ENCODE results near the gene PTCD1. TPM values are rescaled to one million over a fixed set of nuclear protein-coding genes. Genes with fewer than 3 reads are reported as not detected.

The PTCD1 gene
- total and polyA plus RNA-seq, 7 donors, result 2.7 to 9.2 (median 5.0) TPM

DNA sequence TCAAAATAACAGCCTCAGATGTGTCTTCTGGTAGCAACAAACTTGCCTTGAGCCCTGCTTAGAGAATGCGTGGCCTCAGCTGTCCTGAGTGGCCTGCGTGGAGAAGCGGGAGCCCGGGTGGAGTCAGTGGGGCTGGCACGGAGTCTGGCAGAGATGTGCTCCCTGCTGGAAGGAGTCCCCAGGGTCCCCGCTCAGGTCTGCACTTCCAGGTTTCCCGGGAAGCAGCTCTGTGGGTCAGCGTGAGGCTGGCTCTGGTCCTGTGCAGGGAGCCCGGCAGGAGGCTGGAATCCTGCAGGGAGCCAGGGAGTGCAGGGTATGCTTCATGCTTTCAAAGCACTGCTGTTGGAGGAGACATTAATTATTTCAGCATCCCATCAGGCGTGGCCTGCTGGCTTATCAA lies 10.3 kb upstream of the PTCD1 start:
- intact Hi-C loops (cut with DNase I), result no loop called here
- H3K27me3 ChIP-seq (ENCODE audit: insufficient read depth in 3 of 3, low read length in 2 of 3), result no peaks in the 10 kb centered on the region
- WGBS, 3 donors, result 87 to 88% (median 88%) methylated on average over 10 of the region's 10 CpGs
- TF ChIP-seq, protein P1, sequence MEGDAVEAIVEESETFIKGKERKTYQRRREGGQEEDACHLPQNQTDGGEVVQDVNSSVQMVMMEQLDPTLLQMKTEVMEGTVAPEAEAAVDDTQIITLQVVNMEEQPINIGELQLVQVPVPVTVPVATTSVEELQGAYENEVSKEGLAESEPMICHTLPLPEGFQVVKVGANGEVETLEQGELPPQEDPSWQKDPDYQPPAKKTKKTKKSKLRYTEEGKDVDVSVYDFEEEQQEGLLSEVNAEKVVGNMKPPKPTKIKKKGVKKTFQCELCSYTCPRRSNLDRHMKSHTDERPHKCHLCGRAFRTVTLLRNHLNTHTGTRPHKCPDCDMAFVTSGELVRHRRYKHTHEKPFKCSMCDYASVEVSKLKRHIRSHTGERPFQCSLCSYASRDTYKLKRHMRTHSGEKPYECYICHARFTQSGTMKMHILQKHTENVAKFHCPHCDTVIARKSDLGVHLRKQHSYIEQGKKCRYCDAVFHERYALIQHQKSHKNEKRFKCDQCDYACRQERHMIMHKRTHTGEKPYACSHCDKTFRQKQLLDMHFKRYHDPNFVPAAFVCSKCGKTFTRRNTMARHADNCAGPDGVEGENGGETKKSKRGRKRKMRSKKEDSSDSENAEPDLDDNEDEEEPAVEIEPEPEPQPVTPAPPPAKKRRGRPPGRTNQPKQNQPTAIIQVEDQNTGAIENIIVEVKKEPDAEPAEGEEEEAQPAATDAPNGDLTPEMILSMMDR (IDR thresholded peaks at IDR 0.05), result no peak
- no peak overlapping the region for H3K4me3 ChIP-seq
- no peak overlapping the region for H3K27ac ChIP-seq
- H3K36me3 ChIP-seq (ENCODE audit: insufficient read depth in 1 of 2, low read depth in 1 of 2), result peaks cover 10 to 99% of the 10 kb centered on the region in 2 donors
- ATAC-seq (no peak), DNase-seq (no peak)
- H3K4me1 ChIP-seq, result no peaks in the 10 kb centered on the region
- H3K9me3 ChIP-seq, result no peaks in the 10 kb centered on the region

DNA sequence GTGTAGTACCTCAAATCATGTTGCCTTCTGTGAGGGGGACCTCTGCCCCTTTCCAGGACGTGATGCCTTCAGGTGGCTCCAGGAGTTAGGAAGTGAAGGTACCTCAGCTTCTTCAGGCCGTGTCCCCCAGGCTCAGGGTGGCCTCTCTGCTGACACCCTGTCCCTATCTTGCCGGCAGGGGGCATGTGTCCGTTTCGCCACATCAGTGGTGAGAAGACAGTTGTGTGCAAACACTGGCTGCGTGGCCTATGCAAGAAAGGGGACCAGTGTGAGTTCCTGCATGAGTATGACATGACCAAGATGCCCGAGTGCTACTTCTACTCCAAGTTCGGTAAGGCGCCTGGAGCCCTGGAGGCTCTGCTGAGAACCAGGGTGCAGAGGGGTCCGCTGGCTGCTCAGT lies 9.3 kb upstream of the PTCD1 start:
- ATAC-seq, result no peak
- H3K9me3 ChIP-seq, result no peaks in the 10 kb centered on the region
- H3K4me1 ChIP-seq, result peaks cover 3% of the 10 kb centered on the region
- H3K36me3 ChIP-seq (ENCODE audit: insufficient read depth in 1 of 2, low read depth in 1 of 2), result peaks cover 10 to 99% of the 10 kb centered on the region in 2 donors
- WGBS, 3 donors, result 85 to 93% (median 88%) methylated on average over 10 of the region's 10 CpGs
- DNase-seq, result no peak
- H3K4me3 ChIP-seq, result no peak overlapping the region
- H3K27ac ChIP-seq, result no peak overlapping the region
- intact Hi-C loops (cut with DNase I), result no loop called here
- TF ChIP-seq, protein P1 (IDR thresholded peaks at IDR 0.05), result no peak
- H3K27me3 ChIP-seq (ENCODE audit: insufficient read depth in 3 of 3, low read length in 2 of 3), result no peaks in the 10 kb centered on the region

DNA sequence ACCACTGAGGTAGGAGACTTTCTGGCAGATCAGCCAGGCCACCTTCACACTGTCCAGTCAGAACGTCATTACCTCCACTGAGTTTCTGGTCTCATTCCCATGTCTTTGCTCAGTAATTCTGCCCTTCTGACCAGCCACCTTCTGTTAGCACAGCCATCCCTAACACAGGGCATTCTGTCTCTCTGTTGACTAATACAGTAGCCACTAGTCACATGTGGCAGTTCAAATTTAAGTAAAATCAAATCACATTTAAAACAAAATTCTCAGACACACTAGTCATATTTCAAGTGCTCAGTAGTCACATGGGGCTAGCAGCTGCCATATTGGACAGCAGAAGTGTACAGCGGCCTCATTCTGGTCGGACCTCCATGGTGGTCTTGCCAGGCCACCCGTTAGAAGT lies 7.5 kb upstream of the PTCD1 start:
- H3K9me3 ChIP-seq, result no peaks in the 10 kb centered on the region
- H3K4me3 ChIP-seq, result no peak overlapping the region
- 79 to 84% (median 80%) methylated on average over 4 of the region's 4 CpGs for WGBS, 3 donors
- ATAC-seq (no peak), DNase-seq (no peak)
- H3K27me3 ChIP-seq (ENCODE audit: insufficient read depth in 3 of 3, low read length in 2 of 3), result no peaks in the 10 kb centered on the region
- intact Hi-C loops (cut with DNase I), result no loop called here
- H3K36me3 ChIP-seq (ENCODE audit: insufficient read depth in 1 of 2, low read depth in 1 of 2), result peaks cover 10 to 87% of the 10 kb centered on the region in 2 donors
- TF ChIP-seq, protein P1 (IDR thresholded peaks at IDR 0.05), result no peak
- H3K27ac ChIP-seq, result no peak overlapping the region
- peaks cover 15% of the 10 kb centered on the region for H3K4me1 ChIP-seq

DNA sequence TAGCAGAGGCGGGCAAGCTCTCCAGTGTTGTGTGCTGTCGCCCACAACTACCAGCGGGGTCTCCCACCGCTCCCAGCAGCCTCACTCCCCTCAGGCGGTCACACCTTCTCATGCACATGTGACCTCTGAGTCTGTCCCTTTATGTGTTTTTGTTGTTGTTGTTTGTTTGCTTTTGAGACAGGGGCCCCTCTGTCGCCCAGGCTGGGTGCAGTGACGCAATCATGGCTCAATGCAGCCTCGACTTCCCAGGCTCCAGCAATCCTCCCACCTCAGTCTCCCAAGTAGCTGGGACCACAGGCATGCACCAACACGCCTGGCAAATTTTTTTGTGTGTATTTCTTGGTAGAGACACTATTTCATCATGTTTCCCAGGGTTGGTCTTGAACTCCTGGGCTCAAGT lies 1.6 kb upstream of the PTCD1 start:
- WGBS, 3 donors, result 65 to 71% (median 69%) methylated on average over 9 of the region's 9 CpGs
- no peaks in the 10 kb centered on the region for H3K9me3 ChIP-seq
- H3K4me1 ChIP-seq, result peaks cover 31% of the 10 kb centered on the region
- H3K27ac ChIP-seq, result no peak overlapping the region
- peak overlapping the region; percentile 89 for H3K4me3 ChIP-seq
- TF ChIP-seq, protein P1 (IDR thresholded peaks at IDR 0.05), result no peak
- intact Hi-C loops (cut with DNase I), result no loop called here
- H3K27me3 ChIP-seq (ENCODE audit: insufficient read depth in 3 of 3, low read length in 2 of 3), result no peaks in the 10 kb centered on the region
- DNase-seq (no peak), ATAC-seq (no peak)
- peaks cover 4 to 32% of the 10 kb centered on the region in 2 donors for H3K36me3 ChIP-seq (ENCODE audit: insufficient read depth in 1 of 2, low read depth in 1 of 2)

DNA sequence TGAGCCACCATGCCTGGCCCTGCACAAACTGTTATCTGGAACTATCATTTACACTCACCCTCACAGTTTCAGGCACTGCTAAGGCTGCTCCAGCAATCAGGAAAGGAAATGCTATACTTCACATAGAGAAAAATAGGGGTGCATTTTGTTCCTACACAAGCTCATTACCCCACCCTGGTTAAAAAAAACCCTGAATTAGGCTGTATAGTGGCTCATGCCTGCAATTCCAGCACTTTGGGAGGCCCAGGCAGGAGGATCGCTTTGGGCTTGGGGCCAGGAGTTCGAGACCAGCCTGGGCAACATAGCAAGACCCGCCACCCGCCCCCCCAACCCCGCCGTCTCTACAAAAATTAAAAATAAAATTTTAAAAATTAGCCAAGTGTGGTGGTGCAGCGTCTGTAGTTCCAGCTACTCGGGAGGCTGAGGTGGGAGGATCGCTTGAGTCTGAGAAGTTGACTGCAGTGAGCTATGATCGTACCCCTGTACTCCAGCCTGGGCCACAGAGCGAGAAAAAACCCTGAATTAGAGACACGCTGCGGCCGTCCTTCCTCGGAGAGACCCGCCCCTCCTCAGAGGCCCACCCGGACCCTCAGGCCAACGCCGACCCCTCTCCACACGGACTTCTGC lies 539 bp downstream of the PTCD1 start:
- Histone ChIP-seq H3K36me3 (ENCODE audit: insufficient read depth in 1 of 2, low read depth in 1 of 2) (peaks cover 6 to 32% of the 10 kb centered on the region in 2 donors), H3K4me3 (peak overlapping the region; percentile 89), H3K9me3 (no peaks in the 10 kb centered on the region), H3K4me1 (peaks cover 30% of the 10 kb centered on the region), H3K27me3 (ENCODE audit: insufficient read depth in 3 of 3, low read length in 2 of 3) (no peaks in the 10 kb centered on the region), H3K27ac (peak overlapping the region; percentile 91)
- no peak for DNase-seq
- peak; percentile 25 to 50 (median 26) for ATAC-seq
- intact Hi-C loops (cut with DNase I), result no loop called here
- WGBS, 3 donors, result 16% methylated on average over 20 of the region's 20 CpGs
- TF ChIP-seq, protein P1 (IDR thresholded peaks at IDR 0.05), result no peak
